K562 (cell line): ENCODE results near the gene NAT10. TPM values are rescaled to one million over a fixed set of nuclear protein-coding genes. Genes with fewer than 3 reads are reported as not detected.
"Not testable (repeated sequence)": the region's sequence is repeated elsewhere in the genome, so short reads cannot be mapped to it uniquely, and the experiment has no call there.

Experiments used
- ATAC-seq: fragments of 200-7000 bp; cut with Tn5 transposase; 3 replicates; pipeline ENCODE4 v1.9.1; 2020; ENCODE audit warnings: moderate library complexity
- BruUV-seq: library from RNA; stranded (reverse); fragments of 400-500 nt; replicated peaks from 2 replicates; lab custom pipeline; 2021; lab: Mats Ljungman, UMichigan
- CTCF ChIA-PET: fragments of 300-600 bp; formaldehyde crosslinking; extraction: SDS; loops from one replicate; lab custom pipeline; 2021; ENCODE audit warnings: low intra/inter-chr PET ratio; lab: Yijun Ruan, JAX
- POLR2A ChIA-PET: fragments of 300-600, 350-650 bp; sonication (Branson Sonifier 250); formaldehyde crosslinking; extraction: SDS; loops from one replicate; lab custom pipeline; 2021; ENCODE audit warnings: antibody characterized with exemption, inconsistent platforms; lab: Yijun Ruan, JAX
- DNase-seq, 4 experiments: peaks; one replicate each; pipeline versions ENCODE4 v3.0.0 to v3.0.0-alpha.2; 2011 to 2018; ENCODE audit warnings: low spot score in 3 of 4, mixed read lengths in 3 of 4; ENCODE audit errors: extremely low read depth in 1 of 4
- FAIRE-seq: peaks from 2 replicates; lab custom pipeline; 2011; peaks lifted over from hg19 to GRCh38; lab: Jason Lieb, UNC
- H2AFZ ChIP-seq: 2 replicates; pipeline ENCODE4 v1.6.0; 2011; ENCODE audit warnings: low read depth, low read length, control low read depth, inconsistent platforms
- H3K27ac ChIP-seq: fragments of 200-600 bp; 3 replicates; pipeline ENCODE4 v1.8.0; 2011; ENCODE audit warnings: low read depth, mild to moderate bottlenecking, control low read depth, inconsistent platforms, low read length, moderate library complexity, mixed read lengths; ENCODE audit errors: extremely low read depth
- H3K27me3 ChIP-seq, 2 experiments: fragments of 300-600 bp in 1 of 2; 2 replicates in 1 of 2; 3 replicates in 1 of 2; pipeline versions ENCODE4 v1.6.0 to v1.8.0; 2011; ENCODE audit warnings: inconsistent platforms in 2 of 2, low read length in 2 of 2, mild to moderate bottlenecking in 1 of 2, mixed read lengths in 1 of 2, moderate library complexity in 1 of 2; ENCODE audit not compliant: control insufficient read depth in 2 of 2, insufficient read depth in 2 of 2
- H3K36me3 ChIP-seq: fragments of 300-600 bp; 3 replicates; pipeline ENCODE4 v1.8.0; 2011; ENCODE audit warnings: mild to moderate bottlenecking, low read length, inconsistent platforms; ENCODE audit not compliant: control insufficient read depth, insufficient read depth
- H3K4me1 ChIP-seq, 2 experiments: fragments of 200-600 bp in 1 of 2; replicated peaks in 1 of 2; 2 replicates in 1 of 2; 3 replicates in 1 of 2; pipeline versions ENCODE4 v1.5.1 to v1.8.0; 2011; ENCODE audit warnings: inconsistent platforms in 2 of 2, low read length in 2 of 2, mild to moderate bottlenecking in 1 of 2, mixed read lengths in 1 of 2, moderate library complexity in 1 of 2; ENCODE audit not compliant: control insufficient read depth in 2 of 2, insufficient read depth in 2 of 2
- H3K4me2 ChIP-seq: 2 replicates; pipeline ENCODE4 v1.6.1; 2011; ENCODE audit warnings: low read length, control low read depth, inconsistent platforms, mixed read lengths; ENCODE audit not compliant: insufficient read depth
- H3K4me3 ChIP-seq: fragments of 200-600 bp; sonication (generic), shearing (Covaris generic); 2 replicates; pipeline ENCODE4 v1.5.1; 2016; ENCODE audit warnings: control low read depth, inconsistent platforms
- H3K79me2 ChIP-seq: fragments of 200-600 bp; 3 replicates; pipeline ENCODE4 v1.8.0; 2011; ENCODE audit warnings: low read length, inconsistent platforms; ENCODE audit not compliant: control insufficient read depth, insufficient read depth
- H3K9ac ChIP-seq, 2 experiments: 2 replicates each; pipeline versions ENCODE4 v1.6.0 to v1.6.1; 2011; ENCODE audit warnings: low read depth in 2 of 2, low read length in 2 of 2, control low read depth in 1 of 2, inconsistent platforms in 1 of 2, mild to moderate bottlenecking in 1 of 2, mixed read lengths in 1 of 2; ENCODE audit not compliant: insufficient read depth in 1 of 2
- H3K9me1 ChIP-seq: one replicate; pipeline ENCODE4 v1.6.0; 2011; ENCODE audit warnings: inconsistent platforms, mild to moderate bottlenecking, low read length, moderate library complexity; ENCODE audit not compliant: control insufficient read depth, insufficient read depth
- H3K9me3 ChIP-seq: replicated peaks from 2 replicates; pipeline ENCODE4 v1.5.1; 2011; ENCODE audit warnings: low read depth, low read length, inconsistent platforms; ENCODE audit not compliant: control insufficient read depth, insufficient read depth
- H4K20me1 ChIP-seq: replicated peaks from 2 replicates; pipeline ENCODE4 v1.6.1; 2011; ENCODE audit warnings: low read length, inconsistent platforms, mixed read lengths; ENCODE audit not compliant: control insufficient read depth, insufficient read depth
- CEBPB ChIP-seq: fragments of 450-650 bp; IDR thresholded peaks from 2 replicates; pipeline ENCODE4 v1.6.1; 2016; ENCODE audit warnings: missing genetic modification characterization, missing compliant biosample characterization
- MTA3 ChIP-seq: fragments of 450-650 bp; formaldehyde crosslinking; IDR thresholded peaks from 2 replicates; pipeline ENCODE4 v1.6.1; 2017; ENCODE audit warnings: mild to moderate bottlenecking, borderline replicate concordance
- NCOA2 ChIP-seq, 2 experiments: fragments of 450-650 bp; IDR thresholded peaks; 2 replicates each; pipeline ENCODE4 v1.6.1; 2018; ENCODE audit warnings: mild to moderate bottlenecking in 2 of 2, moderate library complexity in 1 of 2; ENCODE audit not compliant: partially characterized antibody in 2 of 2
- SMAD2 ChIP-seq: fragments of 150-350 bp; IDR thresholded peaks from 2 replicates; pipeline ENCODE4 v1.6.1; 2014; ENCODE audit warnings: low read depth, mild to moderate bottlenecking, low read length
- SUPT5H ChIP-seq: fragments of 450-650 bp; IDR thresholded peaks from 2 replicates; pipeline ENCODE4 v1.6.1; 2016
- TEAD2 ChIP-seq: fragments of 450-650 bp; IDR thresholded peaks from 2 replicates; pipeline ENCODE4 v1.6.1; 2016; ENCODE audit warnings: missing genetic modification characterization, control low read depth, missing compliant biosample characterization
- ZNF23 ChIP-seq: fragments of 250-450 bp; sonication (Bioruptor Pico); IDR thresholded peaks from 2 replicates; pipeline ENCODE4 v1.4.0; 2020; ENCODE audit warnings: mild to moderate bottlenecking
- ZNF518B ChIP-seq: fragments of 250-450 bp; sonication (Bioruptor Pico); IDR thresholded peaks from 2 replicates; pipeline ENCODE4 v1.5.0; 2021; ENCODE audit warnings: mild to moderate bottlenecking, moderate library complexity
- ZNF76 ChIP-seq: fragments of 250-450 bp; sonication (Bioruptor Pico); IDR thresholded peaks from 2 replicates; pipeline ENCODE4 v1.4.0; 2020; ENCODE audit warnings: mild to moderate bottlenecking, moderate library complexity, borderline replicate concordance
- WGBS: fragments of 100-300 bp; shearing (Covaris generic); methylation state at CpG from one replicate; pipeline ENCODE4 v1.1.6; 2016; ENCODE audit warnings: low coverage, mixed read lengths; ENCODE audit not compliant: insufficient coverage; ENCODE audit errors: missing lambda C conversion rate; 5-methylcytosine and 5-hydroxymethylcytosine counted together
- in situ Hi-C: fragments of 300-500 bp; cut with MboI; formaldehyde crosslinking; loops from 4 replicates; pipeline ENCODE4 v1.15.0; 2018; ENCODE audit warnings: inconsistent platforms, mixed read lengths
- intact Hi-C: fragments of 100-400 bp; cut with micrococcal nuclease; formaldehyde crosslinking; loops from 2 replicates; pipeline ENCODE4 v1.14.2; 2022
- polyA plus RNA-seq, 8 experiments: library from polyadenylated mRNA; depleted of rRNA in 4 of 8; stranded (reverse) in 5 of 8; unstranded in 3 of 8; fragments of >200 nt; fragmentation: Nextera tagmentation in 2 of 8; fragmentation: Illumina TruSeq in 1 of 8; extraction: Ambion mirVana in 2 of 8; extraction: Trizol in 1 of 8; gene quantifications; 2 replicates each; pipeline versions ENCODE4 v1.2.1 to v1.2.3, GENCODE V29; 2011 to 2014; ENCODE audit warnings: inconsistent platforms in 1 of 8, missing spikeins in 1 of 8
- total RNA-seq, 7 experiments: library from RNA; depleted of rRNA in 6 of 7; stranded (reverse); fragments of >200 nt in 6 of 7; fragmentation: Illumina TruSeq in 2 of 7; extraction: Trizol in 2 of 7; gene quantifications; 2 replicates each; pipeline versions ENCODE4 v1.2.1 to v1.2.3, GENCODE V29; 2011 to 2021; ENCODE audit warnings: low replicate concordance in 1 of 7

The NAT10 gene
- total and polyA plus RNA-seq, 9 of the 15 experiments (the other 6 are each of a cell fraction or from before 2014, with no cell fraction given) = 55.4 to 125 (median 86.3) TPM

- peaks cover 48% of the 10 kb centered on the region for H4K20me1 ChIP-seq
- H3K4me3 ChIP-seq, H3K9ac ChIP-seq, H3K27ac ChIP-seq, H3K4me2 ChIP-seq, FAIRE-seq, ATAC-seq, H3K9me3 ChIP-seq, H3K9me1 ChIP-seq, H2AFZ ChIP-seq, BruUV-seq, in situ Hi-C loops, DNase-seq, H3K27me3 ChIP-seq, H3K4me1 ChIP-seq, CTCF ChIA-PET, intact Hi-C loops: not testable (repeated sequence)
- POLR2A ChIA-PET = interaction anchor here (1.1 to 6.5 kb wide), 2 partner anchors 8 to 9 kb away, joined by 4 to 41 read pairs; no protein-coding TSS in a partner anchor
- WGBS = 76% methylated on average over 6 of the region's 8 CpGs
- H3K36me3 ChIP-seq = peaks cover 80% of the 10 kb centered on the region
- peaks cover 98% of the 10 kb centered on the region for H3K79me2 ChIP-seq
- 0 out of 2 replicates have a peak, but pooled peaks have one; percentile 15 for TF ChIP-seq SUPT5H
Observed at GRCh38 chr11:34066766-34067165, 38.7 kb upstream of the NAT10 start.

GRCh38 chr11:34067383-34068065 lies 37.9 kb upstream of the NAT10 start:
- Histone ChIP-seq H3K4me3 (no peak overlapping the region), H3K27me3 (no peaks in the 10 kb centered on the region), H3K9ac (no peak overlapping the region), H3K27ac (no peak overlapping the region), H2AFZ (no peak overlapping the region), H3K79me2 (peaks cover 99% of the 10 kb centered on the region), H3K36me3 (peaks cover 81% of the 10 kb centered on the region), H3K4me2 (no peak overlapping the region), H4K20me1 (peaks cover 48% of the 10 kb centered on the region), H3K9me3 (no peaks in the 10 kb centered on the region), H3K9me1 (no peaks in the 10 kb centered on the region), H3K4me1 (peaks cover 4 to 5% of the 10 kb centered on the region in 2 experiments; a peak in 4 of 5 replicates)
- in situ Hi-C loops (no loop called here), intact Hi-C loops (loop anchor here (2.0 kb wide), 1 partner anchor 15 kb away; no protein-coding TSS in a partner anchor)
- ChIA-PET CTCF (interaction anchor here (0.6 kb wide), 1 partner anchor 840 kb away, joined by 4 read pairs; no protein-coding TSS in a partner anchor), POLR2A (interaction anchor here (0.8 to 6.5 kb wide), 8 partner anchors 8 to 90 kb away, joined by 3 to 41 read pairs (median 4); no protein-coding TSS in a partner anchor)
- no peak for DNase-seq
- no peak for ATAC-seq
- FAIRE-seq = no peak
- WGBS = 90% methylated on average over 7 of the region's 7 CpGs
- no TSS peak for BruUV-seq
- no peak for TF ChIP-seq ZNF76 (CRISPR knock-in tag)
- no peak for TF ChIP-seq ZNF518B (CRISPR knock-in tag)
- TF ChIP-seq ZNF23 (CRISPR knock-in tag) = no peak
- TF ChIP-seq SMAD2 = no peak
- TF ChIP-seq CEBPB (tag) = no peak
- TF ChIP-seq TEAD2 (tag) = no peak
- TF ChIP-seq MTA3 = no peak
- TF ChIP-seq NCOA2 (IDR thresholded peaks at IDR 0.05; ENCODE audit: partially characterized antibody in 2 of 2) = no peak
